ENCODE measurements around the gene ESRRB.

Gene ESRRB

GRCh38 chr14:76407449-76408150 is 31.7 kb downstream of the ESRRB start:
- no peak for DNase-seq (ENCODE audit: low read depth, low spot score)

- DNase-seq (ENCODE audit: low read depth, low spot score): no peak
Measured at GRCh38 chr14:76408877-76409276, 32.9 kb downstream of the ESRRB start.

DNA sequence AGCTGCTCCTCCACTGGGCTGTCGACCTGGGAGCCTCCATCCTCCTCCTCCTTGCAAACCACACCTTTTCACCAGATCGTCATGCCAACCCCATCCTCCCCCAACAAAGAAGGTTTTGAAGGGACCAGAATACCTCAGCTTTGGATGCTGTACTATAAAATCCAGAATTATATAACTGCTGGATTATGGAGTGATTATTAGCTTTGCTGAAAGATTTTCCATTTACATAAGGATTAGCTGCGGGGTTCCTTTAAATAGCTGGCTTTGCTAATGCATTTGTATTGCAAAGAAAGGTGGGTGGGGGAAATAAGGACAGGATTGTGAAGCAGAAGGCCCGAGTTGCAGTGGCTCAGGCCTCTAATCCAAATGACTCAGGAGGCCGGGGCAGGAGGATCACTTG is 36.6 kb downstream of the ESRRB start:
- DNase-seq (ENCODE audit: low read depth, low spot score): no peak

GRCh38 chr14:76413106-76413961 is 37.4 kb downstream of the ESRRB start:
- DNase-seq (ENCODE audit: low read depth, low spot score): no peak

DNA sequence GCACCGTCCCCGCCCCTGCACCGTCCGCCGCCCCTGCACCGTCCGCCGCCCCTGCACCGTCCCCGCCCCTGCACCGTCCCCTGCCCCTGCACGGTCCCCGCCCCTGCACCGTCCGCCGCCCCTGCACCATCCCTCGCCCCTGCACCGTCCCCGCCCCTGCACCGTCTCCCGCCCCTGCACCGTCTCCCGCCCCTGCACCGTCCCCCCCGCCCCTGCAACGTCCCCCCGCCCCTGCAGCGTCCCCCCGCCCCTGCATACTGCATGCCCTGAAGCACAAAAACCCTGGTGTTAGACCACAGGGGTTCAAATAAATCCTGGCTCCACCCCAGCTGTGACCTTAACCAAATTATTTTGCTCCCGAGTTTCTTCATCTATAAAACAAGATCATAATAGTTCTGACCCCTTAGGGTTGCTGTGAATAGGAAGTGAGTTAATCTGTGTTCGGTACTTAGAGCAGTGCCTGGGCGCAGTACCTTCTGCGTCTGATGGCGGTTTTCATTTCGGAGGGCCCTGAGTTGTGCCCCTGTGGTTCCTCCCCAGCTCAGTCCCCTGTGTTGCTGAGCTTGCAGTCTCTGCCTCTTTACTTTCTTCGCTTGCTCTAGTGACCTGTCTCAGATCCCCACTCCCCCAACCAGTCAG is 38.1 kb downstream of the ESRRB start:
- DNase-seq (ENCODE audit: low read depth, low spot score): no peak

GRCh38 chr14:76419399-76419798 is 43.5 kb downstream of the ESRRB start:
- no peak for DNase-seq (ENCODE audit: low read depth, low spot score)

DNA sequence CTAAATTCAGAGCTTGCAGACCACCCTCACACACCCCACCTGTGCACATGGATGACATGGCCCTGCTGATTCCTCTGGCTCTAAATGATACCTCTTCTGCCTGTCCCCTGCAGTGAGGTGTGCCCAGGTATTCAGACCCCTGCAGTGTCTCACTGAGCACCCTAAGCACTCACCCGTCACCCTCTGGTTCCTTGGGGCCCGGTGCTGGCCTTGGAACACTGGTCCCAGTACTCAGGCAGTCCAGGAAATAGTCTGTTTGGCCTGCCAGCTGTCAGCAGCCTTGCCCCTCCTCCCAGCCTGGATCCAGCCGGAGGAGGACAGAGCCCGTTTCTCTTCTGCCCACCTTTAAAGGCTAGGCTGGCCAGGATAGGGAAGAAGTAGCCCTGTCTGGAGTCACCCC is 44.9 kb downstream of the ESRRB start:
- DNase-seq (ENCODE audit: low read depth, low spot score): no peak

DNA sequence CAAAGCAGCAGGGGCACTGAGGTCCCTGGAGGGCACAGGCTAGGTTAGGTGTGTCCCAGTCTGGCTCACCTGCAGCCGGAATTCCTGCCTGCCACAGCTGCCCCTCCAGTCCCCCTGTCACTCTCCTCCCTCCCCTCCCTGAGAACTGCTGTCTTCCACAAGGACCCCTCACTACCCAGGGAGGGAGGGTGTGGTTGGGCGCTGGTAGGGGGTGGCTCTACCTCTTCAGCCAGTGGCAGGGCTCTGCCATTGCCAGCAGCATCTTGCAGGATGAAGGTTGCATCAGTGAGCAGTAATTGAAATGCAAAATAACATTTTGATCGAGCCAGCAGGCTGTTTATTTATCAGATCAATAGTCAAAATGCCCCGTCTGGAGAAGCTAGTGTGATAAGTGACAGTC is 45.7 kb downstream of the ESRRB start:
- DNase-seq (ENCODE audit: low read depth, low spot score): no peak

- no peak for DNase-seq (ENCODE audit: low read depth, low spot score)
Measured at GRCh38 chr14:76422662-76423061, 46.7 kb downstream of the ESRRB start.

DNA sequence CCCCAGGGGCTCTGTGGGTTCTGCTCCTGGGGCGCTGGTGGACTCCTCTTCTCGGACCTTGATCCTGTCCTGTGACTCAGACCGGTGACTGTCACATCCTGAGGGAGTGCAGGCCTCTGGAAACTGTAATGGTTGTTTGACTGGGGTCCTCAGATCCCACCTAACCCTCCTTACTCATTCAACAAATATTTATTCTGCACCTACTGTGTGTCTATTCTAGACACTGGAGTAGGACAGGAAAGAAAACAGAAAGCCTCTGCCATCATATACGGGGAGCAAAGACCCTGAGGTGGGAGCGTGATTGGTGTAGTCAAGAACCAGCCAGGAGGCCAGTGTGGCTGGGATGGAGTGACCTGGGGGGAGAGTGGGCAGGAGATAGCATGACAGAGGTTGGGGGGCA is 47.6 kb downstream of the ESRRB start:
- no peak for DNase-seq (ENCODE audit: low read depth, low spot score)

DNA sequence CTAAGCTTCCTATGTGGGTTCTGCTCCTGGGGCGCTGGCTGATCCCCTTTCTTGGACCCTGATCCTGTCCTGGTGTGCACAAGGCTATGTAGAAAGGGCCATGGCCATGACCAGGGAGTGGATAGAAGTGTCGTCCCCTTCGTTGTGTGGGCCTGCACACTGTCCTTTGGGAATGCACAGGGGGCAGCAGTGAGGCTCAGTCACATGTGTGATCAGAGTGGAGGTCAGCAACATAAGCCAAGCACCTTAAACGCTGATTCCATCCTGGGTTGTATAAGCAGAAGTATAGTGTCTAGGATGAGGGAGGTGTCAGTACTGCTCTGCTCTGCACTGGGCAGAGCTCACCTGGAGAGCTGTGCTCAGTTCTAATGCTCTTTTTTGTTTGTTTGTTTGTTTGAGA is 48.4 kb downstream of the ESRRB start:
- no peak for DNase-seq (ENCODE audit: low read depth, low spot score)

DNA sequence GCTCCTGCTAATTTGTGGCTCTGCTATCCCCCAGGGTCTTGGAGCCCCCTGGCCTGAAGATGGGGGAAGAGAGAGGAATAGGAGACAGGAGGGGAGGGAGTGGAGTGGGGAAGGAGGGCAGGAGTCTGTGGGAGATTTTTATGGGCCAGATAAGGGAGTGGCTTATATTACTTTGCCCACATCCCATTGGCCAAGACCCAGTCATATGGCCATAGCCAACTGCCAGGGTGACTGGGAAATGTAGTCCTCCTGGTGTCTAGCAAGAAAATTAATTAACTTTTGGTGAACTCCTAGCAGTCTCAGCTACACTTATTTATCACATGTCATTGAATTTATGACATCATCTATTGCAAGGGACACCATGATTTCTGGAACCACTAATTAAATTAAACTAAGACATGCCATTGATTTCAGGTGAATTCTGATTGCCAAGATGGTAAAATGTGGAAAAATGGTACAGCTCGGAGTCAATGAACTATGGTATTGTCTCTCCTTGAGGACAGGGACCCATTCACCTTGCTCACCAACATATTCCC is 50.3 kb downstream of the ESRRB start:
- DNase-seq (ENCODE audit: low read depth, low spot score): no peak

- no peak for DNase-seq (ENCODE audit: low read depth, low spot score)
Measured at GRCh38 chr14:76428611-76429010, 52.7 kb downstream of the ESRRB start.

DNA sequence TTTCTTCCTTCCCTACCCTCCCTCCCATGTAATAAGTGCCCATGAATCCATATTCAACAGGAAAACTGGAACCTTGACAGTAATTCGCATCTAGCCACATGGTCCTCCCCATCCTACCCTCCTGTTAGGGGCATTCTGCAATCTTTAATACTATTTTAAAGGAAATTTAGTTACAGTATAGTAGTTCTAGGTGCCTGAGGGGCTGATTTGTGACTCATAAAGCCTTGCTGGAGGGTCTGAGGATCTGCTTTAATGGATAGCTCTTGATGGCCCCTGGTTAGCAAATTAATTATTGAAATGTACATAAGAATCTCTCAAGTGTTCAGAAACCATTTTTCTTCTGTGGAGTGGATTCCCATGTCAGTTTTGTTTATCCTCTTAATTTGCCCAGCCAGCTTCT is 54.1 kb downstream of the ESRRB start:
- no peak for DNase-seq (ENCODE audit: low read depth, low spot score)

DNA sequence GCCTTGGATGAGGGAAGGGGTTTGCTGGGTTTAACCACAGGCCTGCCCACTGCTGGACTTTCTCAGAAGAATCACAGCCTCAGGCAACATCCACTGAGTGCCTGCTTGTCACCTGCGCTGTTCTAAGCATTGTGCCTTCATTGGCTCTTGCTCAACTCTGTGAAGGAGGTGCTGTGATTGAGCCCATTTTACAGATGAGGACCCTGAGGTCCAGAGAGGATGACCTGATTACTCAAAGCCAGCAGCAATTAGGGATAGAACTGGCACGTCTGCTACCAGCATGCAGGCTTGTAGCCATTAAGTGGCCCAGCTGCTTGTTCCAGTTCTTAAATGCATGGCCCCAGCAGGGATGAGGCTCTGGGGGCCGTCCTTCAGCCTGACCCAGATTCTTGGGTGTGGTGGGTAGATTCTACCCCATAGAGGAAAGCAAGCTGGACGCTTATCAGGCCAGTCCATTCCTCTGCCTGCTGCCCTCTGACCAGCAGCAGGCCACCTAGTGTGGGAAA is 54.6 kb downstream of the ESRRB start:
- no peak for DNase-seq (ENCODE audit: low read depth, low spot score)

DNA sequence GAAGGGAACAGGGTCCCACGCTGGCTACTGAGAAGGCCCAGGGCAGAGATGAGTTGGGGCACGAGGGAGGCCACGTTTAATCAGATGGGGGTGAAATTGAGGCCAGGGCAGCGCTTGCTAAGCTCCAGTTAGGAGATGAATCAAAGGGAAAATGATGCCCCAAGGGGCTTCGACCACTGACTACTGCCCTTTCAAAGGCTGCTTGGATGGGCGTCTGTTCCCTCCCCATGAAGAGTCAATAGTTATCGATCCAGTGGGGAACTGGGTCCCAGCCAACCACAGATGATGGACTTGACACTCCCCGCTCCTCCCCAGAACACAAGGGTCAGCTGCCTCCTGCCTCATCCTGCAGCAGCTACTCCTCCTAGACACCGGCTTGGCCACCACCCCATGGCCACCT is 55.6 kb downstream of the ESRRB start:
- DNase-seq (ENCODE audit: low read depth, low spot score): no peak

DNA sequence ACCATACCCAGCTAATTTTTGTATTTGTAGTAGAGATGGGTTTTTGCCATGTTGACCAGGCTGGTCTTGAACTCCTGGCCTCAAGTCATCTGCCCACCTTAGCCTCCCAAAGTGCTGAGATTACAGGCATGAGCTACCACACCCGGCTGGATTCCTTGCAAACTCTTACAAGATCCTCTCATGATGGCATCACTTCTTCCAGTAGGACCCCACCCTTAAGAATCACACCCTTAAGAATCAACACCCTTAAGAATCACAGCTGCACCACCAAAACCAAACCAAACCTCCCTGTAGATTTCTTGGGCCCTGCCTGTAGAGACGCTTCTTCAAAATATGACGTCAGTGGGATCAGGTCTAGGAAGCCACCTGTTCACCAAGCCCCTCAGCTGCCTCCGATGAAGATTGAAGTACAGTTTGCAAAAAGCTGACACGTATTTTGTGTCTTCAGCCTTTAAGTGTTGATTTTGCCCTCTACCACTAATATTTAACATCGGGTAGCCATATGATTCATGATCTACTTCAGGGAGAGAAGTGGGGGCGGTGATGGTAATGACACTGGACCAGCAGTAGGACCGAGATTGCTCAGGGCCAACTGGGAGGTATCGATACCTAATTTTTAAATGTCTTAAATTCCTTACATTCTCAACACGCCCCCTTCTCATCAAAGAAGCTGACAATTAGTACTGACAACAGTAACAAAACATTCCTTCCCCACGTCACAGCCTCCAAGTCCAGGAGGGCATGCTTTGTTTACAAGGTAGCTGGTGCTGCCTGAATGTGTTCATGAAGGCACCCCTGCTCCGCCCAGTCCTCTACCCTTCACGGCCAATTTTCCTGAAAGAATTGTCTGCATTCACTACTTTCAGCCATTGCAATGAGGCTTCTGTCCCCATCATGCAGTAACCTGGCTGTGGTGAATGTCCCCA is 57.2 kb downstream of the ESRRB start:
- no peak for DNase-seq (ENCODE audit: low read depth, low spot score)

- no peak for DNase-seq (ENCODE audit: low read depth, low spot score)
Measured at GRCh38 chr14:76434220-76434619, 58.3 kb downstream of the ESRRB start.

DNA sequence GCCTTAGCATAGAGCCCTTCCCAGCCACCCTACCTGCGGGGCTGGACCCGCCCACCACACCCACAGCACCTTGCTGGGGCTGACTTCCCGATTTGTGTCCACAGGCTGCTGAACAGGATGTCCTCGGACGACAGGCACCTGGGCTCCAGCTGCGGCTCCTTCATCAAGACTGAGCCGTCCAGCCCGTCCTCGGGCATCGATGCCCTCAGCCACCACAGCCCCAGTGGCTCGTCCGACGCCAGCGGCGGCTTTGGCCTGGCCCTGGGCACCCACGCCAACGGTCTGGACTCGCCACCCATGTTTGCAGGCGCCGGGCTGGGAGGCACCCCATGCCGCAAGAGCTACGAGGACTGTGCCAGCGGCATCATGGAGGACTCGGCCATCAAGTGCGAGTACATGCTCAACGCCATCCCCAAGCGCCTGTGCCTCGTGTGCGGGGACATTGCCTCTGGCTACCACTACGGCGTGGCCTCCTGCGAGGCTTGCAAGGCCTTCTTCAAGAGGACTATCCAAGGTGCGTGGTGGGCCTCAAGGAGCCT is 63.4 kb downstream of the ESRRB start:
- DNase-seq (ENCODE audit: low read depth, low spot score): no peak

- no peak for DNase-seq (ENCODE audit: low read depth, low spot score)
Measured at GRCh38 chr14:76446486-76446885, 70.5 kb downstream of the ESRRB start.

DNA sequence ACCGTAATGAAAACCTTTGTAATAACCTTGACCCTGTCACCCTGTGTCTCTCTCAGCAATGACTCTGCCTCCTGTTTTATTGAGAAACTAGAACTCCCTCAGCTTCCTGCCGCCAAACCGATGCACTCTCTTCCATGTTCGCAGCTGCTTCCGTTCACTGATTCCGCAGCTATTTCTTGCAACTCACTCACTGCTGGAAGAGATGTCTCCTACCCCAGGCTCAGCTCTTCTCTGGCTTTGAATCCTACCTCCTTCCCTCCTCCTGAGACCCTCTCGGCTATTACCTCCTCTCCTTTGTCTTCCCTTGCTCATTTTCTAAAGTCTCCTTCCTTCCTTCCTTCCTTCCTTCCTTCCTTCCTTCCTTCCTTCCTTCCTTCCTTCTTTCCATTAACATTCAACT is 71.0 kb downstream of the ESRRB start:
- no peak for DNase-seq (ENCODE audit: low read depth, low spot score)

Data from iPS DF 19.7 (cell line).